B cell (primary cell): Measurements from ENCODE around the gene CDH1. TPM values are rescaled to one million over a fixed set of nuclear protein-coding genes. Genes with fewer than 3 reads are reported as not detected.

Experiments
- ATAC-seq: fragments of 200-7000 bp; cut with Tn5 transposase; one replicate; pipeline ENCODE4 v1.10.0; 2021; ENCODE audit warnings: low read depth, mild to moderate bottlenecking, moderate number of reproducible peaks, moderate library complexity
- CTCF ChIA-PET: fragments of 350-600 bp; sonication (Branson Sonifier 250); formaldehyde crosslinking; loops from one replicate; lab custom pipeline; 2021; ENCODE audit warnings: antibody characterized with exemption, inconsistent platforms; lab: Charles Lee
- POLR2A ChIA-PET: fragments of 350-600 bp; sonication (Branson Sonifier 250); formaldehyde crosslinking; loops from one replicate; lab custom pipeline; 2021; ENCODE audit warnings: antibody characterized with exemption; lab: Charles Lee
- DNase-seq: peaks from one replicate; pipeline ENCODE4 v3.0.0; 2013
- H2AFZ ChIP-seq: 2 replicates; pipeline ENCODE4 v1.6.1; 2012; ENCODE audit warnings: mild to moderate bottlenecking, low read depth, low read length; ENCODE audit not compliant: insufficient read depth, poor library complexity, severe bottlenecking
- H3K27ac ChIP-seq, 2 donors: 1 replicate in 1 of 2; 2 replicates in 1 of 2; pipeline ENCODE4 v1.5.1; 2012 to 2013; ENCODE audit warnings: low read length in 2 of 2, mild to moderate bottlenecking in 2 of 2, moderate library complexity in 1 of 2
- H3K27me3 ChIP-seq, 4 experiments: fragments of 200-600 bp in 1 of 4; sonication (generic) in 1 of 4; replicated peaks in 1 of 4; 1 replicate in 2 of 4; 2 replicates in 2 of 4; pipeline versions ENCODE4 v1.6.1 to v1.7.0; 2013 to 2016; ENCODE audit warnings: low read length in 3 of 4, mild to moderate bottlenecking in 2 of 4, mixed read lengths in 1 of 4, moderate library complexity in 1 of 4; ENCODE audit not compliant: insufficient read depth in 4 of 4, control insufficient read depth in 3 of 4; ENCODE audit errors: control extremely low read depth in 1 of 4
- H3K36me3 ChIP-seq, 2 experiments: replicated peaks in 1 of 2; 1 replicate in 1 of 2; 2 replicates in 1 of 2; pipeline versions ENCODE4 v1.6.1 to v1.7.1; 2013; ENCODE audit warnings: low read length in 1 of 2; ENCODE audit not compliant: insufficient read depth in 2 of 2, control insufficient read depth in 1 of 2; ENCODE audit errors: control extremely low read depth in 1 of 2, extremely low read depth in 1 of 2
- H3K4me1 ChIP-seq, 2 donors: fragments of 200-600 bp in 1 of 2; sonication (generic) in 1 of 2; 1 replicate in 1 of 2; 2 replicates in 1 of 2; pipeline versions ENCODE4 v1.5.1 to v1.6.1; 2013 to 2017; ENCODE audit warnings: low read length in 2 of 2; ENCODE audit not compliant: control insufficient read depth in 2 of 2, insufficient read depth in 2 of 2
- H3K4me2 ChIP-seq: replicated peaks from 2 replicates; pipeline ENCODE3; 2012; ENCODE audit warnings: mild to moderate bottlenecking, low read depth, low read length; ENCODE audit not compliant: poor library complexity, severe bottlenecking
- H3K4me3 ChIP-seq, 5 experiments: fragments of 200-600 bp in 1 of 5; sonication (generic) in 1 of 5; 1 replicate in 3 of 5; 2 replicates in 2 of 5; pipeline versions ENCODE4 v1.5.1 to v1.7.0; 2011 to 2016; ENCODE audit warnings: low read length in 4 of 5, mild to moderate bottlenecking in 4 of 5, low read depth in 2 of 5, control low read depth in 1 of 5, moderate library complexity in 1 of 5; ENCODE audit not compliant: insufficient read depth in 1 of 5; ENCODE audit errors: control extremely low read depth in 1 of 5, extremely low read depth in 1 of 5
- H3K79me2 ChIP-seq: fragments of 200-600 bp; sonication (generic); one replicate; pipeline ENCODE4 v1.6.0; 2016; ENCODE audit warnings: low read length; ENCODE audit not compliant: control insufficient read depth, insufficient read depth
- H3K9ac ChIP-seq: fragments of 200-600 bp; sonication (generic); 2 replicates; pipeline ENCODE4 v1.6.1; 2017; ENCODE audit warnings: mild to moderate bottlenecking, low read length, moderate library complexity
- H3K9me3 ChIP-seq, 3 donors: one replicate each; pipeline versions ENCODE4 v1.6.1 to v1.7.1; 2013; ENCODE audit warnings: low read length in 2 of 3; ENCODE audit not compliant: control insufficient read depth in 2 of 3, insufficient read depth in 1 of 3; ENCODE audit errors: control extremely low read depth in 1 of 3
- H4K20me1 ChIP-seq: 2 replicates; pipeline ENCODE4 v1.6.0; 2012; ENCODE audit warnings: mild to moderate bottlenecking, low read length; ENCODE audit not compliant: insufficient read depth, control insufficient read depth, poor library complexity, severe bottlenecking
- H3K27ac Mint-ChIP-seq: one replicate; pipeline ENCODE4 v1.8.0; 2021; ENCODE audit warnings: mixed read lengths
- H3K27me3 Mint-ChIP-seq: one replicate; pipeline ENCODE4 v1.8.0; 2021; ENCODE audit warnings: mixed read lengths
- H3K4me1 Mint-ChIP-seq: one replicate; pipeline ENCODE4 v1.8.0; 2021; ENCODE audit warnings: mixed read lengths
- H3K4me3 Mint-ChIP-seq: one replicate; pipeline ENCODE4 v1.8.0; 2021; ENCODE audit warnings: mixed read lengths
- H3K9me3 Mint-ChIP-seq: one replicate; pipeline ENCODE4 v1.8.0; 2022; ENCODE audit warnings: mixed read lengths; ENCODE audit not compliant: insufficient read depth
- EZH2 ChIP-seq: IDR thresholded peaks from 2 replicates; pipeline ENCODE4 v1.6.1; 2012; ENCODE audit warnings: borderline replicate concordance, low read depth, mild to moderate bottlenecking, moderate library complexity, low read length; ENCODE audit not compliant: insufficient read depth, poor library complexity, severe bottlenecking
- WGBS: methylation state at CpG from one replicate; pipeline ENCODE4 v1.1.5; 2013; ENCODE audit warnings: missing lambda C conversion rate; ENCODE audit not compliant: insufficient coverage; 5-methylcytosine and 5-hydroxymethylcytosine counted together
- intact Hi-C: fragments of 100-400 bp; cut with micrococcal nuclease; formaldehyde crosslinking; loops from one replicate; pipeline ENCODE4 v1.10.0; 2022
- polyA plus RNA-seq: library from polyadenylated mRNA; depleted of rRNA; stranded (reverse); fragments of >200 nt; gene quantifications from 2 replicates; pipeline ENCODE4 v1.2.3, GENCODE V29; 2012
- total RNA-seq, 2 donors: library from RNA; stranded (reverse); fragments of 120-200 nt in 1 of 2; gene quantifications; 1 replicate in 1 of 2; 2 replicates in 1 of 2; pipeline versions ENCODE4 v1.2.3 to v1.2.4, GENCODE V29; 2013 to 2022
- TF ChIP-seq, protein P1 (sequence below): fragments of 200-600 bp; IDR thresholded peaks from one replicate; pipeline ENCODE4 v1.8.0; 2022; ENCODE audit warnings: antibody characterized with exemption, mild to moderate bottlenecking

Gene CDH1
- total and polyA plus RNA-seq, 2 donors (not counting 1 experiment from before 2014, with no cell fraction given) = 2.0 TPM; not detected in 1

DNA sequence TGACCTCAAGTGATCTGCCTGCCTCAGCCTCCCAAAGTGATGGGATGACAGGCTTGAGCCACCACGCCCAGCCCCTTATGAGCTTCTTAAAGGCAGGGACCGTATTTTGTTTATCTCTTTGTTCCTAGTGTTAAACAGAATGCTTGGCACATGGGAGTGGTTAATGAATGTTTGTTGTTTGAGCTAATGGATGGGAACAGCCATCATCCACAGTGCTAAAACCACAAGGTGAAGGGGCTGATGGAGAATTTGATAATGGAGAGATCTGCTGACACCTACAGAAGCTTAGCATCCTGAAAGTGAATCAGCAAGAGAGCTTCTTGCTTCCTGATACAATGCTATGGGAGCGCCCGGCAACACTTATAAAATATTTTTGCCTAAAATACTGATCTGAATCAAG lies 8.6 kb upstream of the CDH1 start:
- POLR2A ChIA-PET = no interaction called here
- no peak overlapping the region for H3K4me3 Mint-ChIP-seq
- WGBS = 94% methylated on average over 2 of the region's 4 CpGs
- CTCF ChIA-PET = interaction anchor here (0.9 kb wide), 1 partner anchor 25 kb away, joined by 3 read pairs; no protein-coding TSS in a partner anchor
- Histone ChIP-seq H3K79me2 (no peaks in the 10 kb centered on the region), H2AFZ (no peak overlapping the region), H3K27me3 (peaks cover 0 to 4% (median 0%) of the 10 kb centered on the region in 4 experiments), H3K9me3 (no peaks in the 10 kb centered on the region), H3K4me3 (no peak overlapping the region), H3K4me1 (no peaks in the 10 kb centered on the region), H3K36me3 (no peaks in the 10 kb centered on the region), H3K4me2 (no peak overlapping the region), H4K20me1 (no peaks in the 10 kb centered on the region), H3K9ac (no peak overlapping the region), H3K27ac (no peak overlapping the region)
- DNase-seq = no peak
- H3K27ac Mint-ChIP-seq = no peak overlapping the region
- H3K4me1 Mint-ChIP-seq = no peaks in the 10 kb centered on the region
- intact Hi-C loops = no loop called here
- H3K9me3 Mint-ChIP-seq = no peaks in the 10 kb centered on the region
- H3K27me3 Mint-ChIP-seq = peaks cover 16% of the 10 kb centered on the region
- TF ChIP-seq, protein P1, sequence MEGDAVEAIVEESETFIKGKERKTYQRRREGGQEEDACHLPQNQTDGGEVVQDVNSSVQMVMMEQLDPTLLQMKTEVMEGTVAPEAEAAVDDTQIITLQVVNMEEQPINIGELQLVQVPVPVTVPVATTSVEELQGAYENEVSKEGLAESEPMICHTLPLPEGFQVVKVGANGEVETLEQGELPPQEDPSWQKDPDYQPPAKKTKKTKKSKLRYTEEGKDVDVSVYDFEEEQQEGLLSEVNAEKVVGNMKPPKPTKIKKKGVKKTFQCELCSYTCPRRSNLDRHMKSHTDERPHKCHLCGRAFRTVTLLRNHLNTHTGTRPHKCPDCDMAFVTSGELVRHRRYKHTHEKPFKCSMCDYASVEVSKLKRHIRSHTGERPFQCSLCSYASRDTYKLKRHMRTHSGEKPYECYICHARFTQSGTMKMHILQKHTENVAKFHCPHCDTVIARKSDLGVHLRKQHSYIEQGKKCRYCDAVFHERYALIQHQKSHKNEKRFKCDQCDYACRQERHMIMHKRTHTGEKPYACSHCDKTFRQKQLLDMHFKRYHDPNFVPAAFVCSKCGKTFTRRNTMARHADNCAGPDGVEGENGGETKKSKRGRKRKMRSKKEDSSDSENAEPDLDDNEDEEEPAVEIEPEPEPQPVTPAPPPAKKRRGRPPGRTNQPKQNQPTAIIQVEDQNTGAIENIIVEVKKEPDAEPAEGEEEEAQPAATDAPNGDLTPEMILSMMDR = no peak
- TF ChIP-seq EZH2 = no peak
- ATAC-seq = no peak

DNA sequence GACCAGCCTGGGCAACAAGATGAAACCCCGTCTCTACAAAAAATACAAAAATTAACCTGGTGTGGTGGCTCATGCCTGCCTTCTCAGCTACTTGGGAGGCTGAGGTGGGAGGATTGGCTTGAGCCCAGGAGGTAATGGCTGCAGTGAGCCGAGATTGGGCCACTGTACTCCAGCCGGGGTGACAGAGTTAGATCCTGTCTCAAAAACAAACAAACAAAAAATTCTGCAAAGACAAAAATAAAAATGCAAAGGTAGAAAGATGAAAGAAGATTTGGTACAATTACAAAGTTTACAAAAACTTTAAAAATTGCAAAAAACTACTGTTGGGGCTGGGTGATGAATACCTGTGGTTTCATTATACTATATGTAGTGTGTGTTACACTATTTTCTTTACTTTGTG lies 5.5 kb upstream of the CDH1 start:
- no peak overlapping the region for H3K4me2 ChIP-seq
- TF ChIP-seq, protein P1 = no peak
- no peak for TF ChIP-seq EZH2
- no peak overlapping the region for H3K4me3 ChIP-seq
- ATAC-seq (no peak), DNase-seq (no peak)
- no peaks in the 10 kb centered on the region for H3K36me3 ChIP-seq
- Mint-ChIP-seq H3K9me3 (no peaks in the 10 kb centered on the region), H3K4me1 (peaks cover under 1% of the 10 kb centered on the region), H3K4me3 (no peak overlapping the region), H3K27me3 (peaks cover 32% of the 10 kb centered on the region), H3K27ac (no peak overlapping the region)
- H3K4me1 ChIP-seq = no peaks in the 10 kb centered on the region
- no peaks in the 10 kb centered on the region for H3K79me2 ChIP-seq
- intact Hi-C loops = no loop called here
- POLR2A ChIA-PET = no interaction called here
- WGBS = no CpG with 5 or more reads among the region's 3 CpGs
- H3K27me3 ChIP-seq = peaks cover 0 to 17% (median 7%) of the 10 kb centered on the region in 4 experiments
- no peaks in the 10 kb centered on the region for H4K20me1 ChIP-seq
- no peak overlapping the region for H3K27ac ChIP-seq
- no peak overlapping the region for H3K9ac ChIP-seq
- no peak overlapping the region for H2AFZ ChIP-seq
- peaks cover 0 to 5% (median 0%) of the 10 kb centered on the region in 3 donors for H3K9me3 ChIP-seq
- CTCF ChIA-PET = interaction anchor here (0.6 kb wide), 1 partner anchor 104 kb away, joined by 3 read pairs; no protein-coding TSS in a partner anchor
